HCT116 (cell line): ENCODE data around the gene NR1I3. TPM values are rescaled to one million over a fixed set of nuclear protein-coding genes. Genes with fewer than 3 reads are reported as not detected.

Experiments used
- ATAC-seq: fragments of 200-7000 bp; cut with Tn5 transposase; 2 replicates; pipeline ENCODE4 v1.9.1; 2020; ENCODE audit warnings: mild to moderate bottlenecking, moderate library complexity
- BruUV-seq: library from RNA; stranded (reverse); fragments of 400-500 nt; replicated peaks from 2 replicates; lab custom pipeline; 2021; lab: Mats Ljungman, UMichigan
- CTCF ChIA-PET: fragments of 300-600 bp; sonication (Branson Sonifier 250); formaldehyde crosslinking; loops from one replicate; lab custom pipeline; 2021; ENCODE audit warnings: antibody characterized with exemption; lab: Charles Lee
- POLR2A ChIA-PET: fragments of 300-600, 350-600 bp; sonication (Branson Sonifier 250); formaldehyde crosslinking; loops from one replicate; lab custom pipeline; 2021; ENCODE audit warnings: antibody characterized with exemption; lab: Charles Lee
- RAD21 ChIA-PET, 2 experiments: fragments of 300-600 bp; sonication (Branson Sonifier 250); formaldehyde crosslinking; loops; one replicate each; lab custom pipeline; 2023; ENCODE audit warnings: low total read pairs in 2 of 2; ENCODE audit not compliant: uncharacterized antibody in 2 of 2, unreplicated experiment in 2 of 2, low non-redundant PET in 1 of 2; lab: Charles Lee
- DNase-seq: peaks from one replicate; pipeline ENCODE4 v3.0.0-alpha.2; 2010; ENCODE audit warnings: low read depth, low spot score
- H2AFZ ChIP-seq: fragments of 200-600 bp; shearing (Covaris generic), sonication (generic); 2 replicates; pipeline ENCODE4 v1.6.1; 2017; ENCODE audit warnings: low read depth, mixed run types, mixed read lengths, antibody characterized with exemption, low read length; ENCODE audit not compliant: poor library complexity, severe bottlenecking
- H3K27ac ChIP-seq: 2 replicates; pipeline ENCODE4 v1.5.1; 2012; ENCODE audit warnings: low read depth, low read length
- H3K27me3 ChIP-seq: fragments of 200-600 bp; sonication (generic); 2 replicates; pipeline ENCODE4 v1.6.1; 2016; ENCODE audit warnings: mixed run types, low read length, mixed read lengths; ENCODE audit not compliant: insufficient read depth
- H3K36me3 ChIP-seq, 2 experiments: fragments of 200-500 bp in 1 of 2; fragments of 200-600 bp in 1 of 2; sonication (Bioruptor generic) in 1 of 2; sonication (generic) in 1 of 2; 2 replicates each; pipeline versions ENCODE4 v1.5.1 to v1.6.1; 2014 to 2016; ENCODE audit warnings: low read length in 2 of 2, inconsistent platforms in 1 of 2, mixed read lengths in 1 of 2, mixed run types in 1 of 2; ENCODE audit not compliant: insufficient read depth in 2 of 2, control insufficient read depth in 1 of 2
- H3K4me1 ChIP-seq, 2 experiments: fragments of 200-600 bp in 1 of 2; sonication (generic) in 1 of 2; 2 replicates each; pipeline versions ENCODE4 v1.5.1 to v1.6.1; 2012 to 2017; ENCODE audit warnings: low read length in 2 of 2, inconsistent platforms in 1 of 2, mild to moderate bottlenecking in 1 of 2, mixed read lengths in 1 of 2, mixed run types in 1 of 2, moderate library complexity in 1 of 2; ENCODE audit not compliant: insufficient read depth in 2 of 2, control insufficient read depth in 1 of 2
- H3K4me2 ChIP-seq: fragments of 200-600 bp; sonication (generic); 2 replicates; pipeline ENCODE4 v1.6.1; 2017; ENCODE audit warnings: mixed run types, low read length, mixed read lengths
- H3K4me3 ChIP-seq, 2 experiments: fragments of 200-600 bp in 1 of 2; sonication (generic) in 1 of 2; replicated peaks in 1 of 2; 2 replicates each; pipeline ENCODE4 v1.5.1; 2011 to 2016; ENCODE audit warnings: low read length in 2 of 2, control low read depth in 1 of 2, low read depth in 1 of 2, mild to moderate bottlenecking in 1 of 2, mixed read lengths in 1 of 2, mixed run types in 1 of 2
- H3K79me2 ChIP-seq: fragments of 200-600 bp; sonication (generic); 2 replicates; pipeline ENCODE4 v1.6.1; 2017; ENCODE audit warnings: mild to moderate bottlenecking, mixed run types, low read length, moderate library complexity, mixed read lengths; ENCODE audit not compliant: insufficient read depth
- H3K9ac ChIP-seq: fragments of 200-600 bp; sonication (generic); 2 replicates; pipeline ENCODE4 v1.6.1; 2016; ENCODE audit warnings: low read length, mixed read lengths
- H3K9me2 ChIP-seq: fragments of 200-600 bp; sonication (generic), shearing (Covaris generic); 2 replicates; pipeline ENCODE4 v1.6.1; 2017; ENCODE audit warnings: mixed run types, mild to moderate bottlenecking, moderate library complexity; ENCODE audit not compliant: insufficient read depth
- H3K9me3 ChIP-seq, 2 experiments: fragments of 200-500 bp in 1 of 2; fragments of 200-600 bp in 1 of 2; sonication (Bioruptor generic) in 1 of 2; sonication (generic) in 1 of 2; 2 replicates each; pipeline ENCODE4 v1.6.1; 2014 to 2017; ENCODE audit warnings: low read length in 2 of 2, mixed read lengths in 2 of 2, inconsistent platforms in 1 of 2, low read depth in 1 of 2, mild to moderate bottlenecking in 1 of 2, mixed run types in 1 of 2, moderate library complexity in 1 of 2; ENCODE audit not compliant: control insufficient read depth in 1 of 2, insufficient read depth in 1 of 2
- H4K20me1 ChIP-seq: fragments of 200-600 bp; sonication (generic), shearing (Covaris generic); 2 replicates; pipeline ENCODE4 v1.6.1; 2017; ENCODE audit warnings: mixed run types, mild to moderate bottlenecking, moderate library complexity; ENCODE audit not compliant: insufficient read depth
- ATF3 ChIP-seq: IDR thresholded peaks from 2 replicates; pipeline ENCODE4 v1.6.1; 2012
- CBX3 ChIP-seq: IDR thresholded peaks from 2 replicates; pipeline ENCODE4 v1.6.1; 2012; ENCODE audit warnings: low read depth
- CTCF ChIP-seq, 3 experiments: fragments of 200-600 bp in 1 of 3; sonication (generic) in 1 of 3; IDR thresholded peaks in 2 of 3; conservative IDR thresholded peaks in 1 of 3; 2 replicates each; pipeline ENCODE4 v1.5.1; 2012 to 2017; ENCODE audit warnings: low read depth in 2 of 3, low read length in 2 of 3, antibody characterized with exemption in 1 of 3, borderline replicate concordance in 1 of 3, control low read depth in 1 of 3, mild to moderate bottlenecking in 1 of 3, mixed read lengths in 1 of 3, mixed run types in 1 of 3, moderate library complexity in 1 of 3; ENCODE audit not compliant: insufficient read depth in 1 of 3
- EGR1 ChIP-seq: IDR thresholded peaks from 2 replicates; pipeline ENCODE4 v1.6.1; 2012; ENCODE audit warnings: low read depth
- FOSL1 ChIP-seq: IDR thresholded peaks from 2 replicates; pipeline ENCODE4 v1.6.1; 2012; ENCODE audit warnings: low read depth
- JUND ChIP-seq: IDR thresholded peaks from 2 replicates; pipeline ENCODE4 v1.6.1; 2012
- POLR2A ChIP-seq: IDR thresholded peaks from 2 replicates; pipeline ENCODE4 v1.7.0; 2011; ENCODE audit warnings: borderline replicate concordance; ENCODE audit not compliant: insufficient read depth, insufficient read length; ENCODE audit errors: extremely low read depth
- POLR2AphosphoS5 ChIP-seq: IDR thresholded peaks from 2 replicates; pipeline ENCODE4 v1.6.1; 2011; ENCODE audit warnings: mild to moderate bottlenecking, low read depth, low read length, moderate library complexity
- SRF ChIP-seq: IDR thresholded peaks from 2 replicates; pipeline ENCODE4 v1.6.1; 2012; ENCODE audit warnings: low read depth
- YY1 ChIP-seq: IDR thresholded peaks from 2 replicates; pipeline ENCODE4 v1.6.1; 2011; ENCODE audit warnings: low read length, low read depth, moderate library complexity, mild to moderate bottlenecking; ENCODE audit not compliant: insufficient replicate concordance; ENCODE audit errors: extremely low read depth
- ZBTB33 ChIP-seq: IDR thresholded peaks from 2 replicates; pipeline ENCODE4 v1.6.1; 2011; ENCODE audit warnings: mild to moderate bottlenecking, low read length, moderate library complexity; ENCODE audit not compliant: insufficient replicate concordance; ENCODE audit errors: extremely low read depth
- ZFX ChIP-seq: fragments of 450-650 bp; IDR thresholded peaks from 2 replicates; pipeline ENCODE4 v1.6.1; 2017
- intact Hi-C: fragments of 100-400 bp; cut with micrococcal nuclease; formaldehyde crosslinking; loops from 2 replicates; pipeline ENCODE4 v1.10.0; 2022
- total RNA-seq: library from RNA; stranded (reverse); gene quantifications from one replicate; pipeline ENCODE4 v1.2.1, GENCODE V29; 2021; ENCODE audit not compliant: unreplicated experiment
- TF ChIP-seq, protein P1 (sequence below): IDR thresholded peaks from 2 replicates; pipeline ENCODE4 v1.6.1; 2012; ENCODE audit warnings: low read depth

The NR1I3 gene
- total RNA-seq, 1 experiment from 2014 or later = not detected

DNA sequence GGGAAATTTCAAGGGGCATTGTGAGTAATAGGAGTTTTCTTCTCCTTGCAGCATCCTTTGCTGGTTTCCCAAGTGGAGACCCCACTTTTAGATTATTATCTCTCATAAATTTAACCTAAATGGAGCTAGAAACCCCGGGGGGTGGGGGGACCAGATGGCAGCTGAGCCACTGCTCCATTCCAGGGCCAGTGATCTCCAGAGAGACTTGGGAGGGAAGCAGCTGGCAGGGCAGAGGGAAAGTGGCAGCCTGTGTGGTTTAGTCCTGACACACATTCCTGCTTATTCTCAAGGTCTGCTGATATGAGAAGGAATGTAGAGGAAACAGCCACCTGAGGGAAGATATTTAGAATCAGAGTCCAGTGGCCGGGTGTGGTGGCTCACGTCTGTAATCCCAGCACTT is 36.9 kb upstream of the NR1I3 start (continued):
- TF ChIP-seq, protein P1, sequence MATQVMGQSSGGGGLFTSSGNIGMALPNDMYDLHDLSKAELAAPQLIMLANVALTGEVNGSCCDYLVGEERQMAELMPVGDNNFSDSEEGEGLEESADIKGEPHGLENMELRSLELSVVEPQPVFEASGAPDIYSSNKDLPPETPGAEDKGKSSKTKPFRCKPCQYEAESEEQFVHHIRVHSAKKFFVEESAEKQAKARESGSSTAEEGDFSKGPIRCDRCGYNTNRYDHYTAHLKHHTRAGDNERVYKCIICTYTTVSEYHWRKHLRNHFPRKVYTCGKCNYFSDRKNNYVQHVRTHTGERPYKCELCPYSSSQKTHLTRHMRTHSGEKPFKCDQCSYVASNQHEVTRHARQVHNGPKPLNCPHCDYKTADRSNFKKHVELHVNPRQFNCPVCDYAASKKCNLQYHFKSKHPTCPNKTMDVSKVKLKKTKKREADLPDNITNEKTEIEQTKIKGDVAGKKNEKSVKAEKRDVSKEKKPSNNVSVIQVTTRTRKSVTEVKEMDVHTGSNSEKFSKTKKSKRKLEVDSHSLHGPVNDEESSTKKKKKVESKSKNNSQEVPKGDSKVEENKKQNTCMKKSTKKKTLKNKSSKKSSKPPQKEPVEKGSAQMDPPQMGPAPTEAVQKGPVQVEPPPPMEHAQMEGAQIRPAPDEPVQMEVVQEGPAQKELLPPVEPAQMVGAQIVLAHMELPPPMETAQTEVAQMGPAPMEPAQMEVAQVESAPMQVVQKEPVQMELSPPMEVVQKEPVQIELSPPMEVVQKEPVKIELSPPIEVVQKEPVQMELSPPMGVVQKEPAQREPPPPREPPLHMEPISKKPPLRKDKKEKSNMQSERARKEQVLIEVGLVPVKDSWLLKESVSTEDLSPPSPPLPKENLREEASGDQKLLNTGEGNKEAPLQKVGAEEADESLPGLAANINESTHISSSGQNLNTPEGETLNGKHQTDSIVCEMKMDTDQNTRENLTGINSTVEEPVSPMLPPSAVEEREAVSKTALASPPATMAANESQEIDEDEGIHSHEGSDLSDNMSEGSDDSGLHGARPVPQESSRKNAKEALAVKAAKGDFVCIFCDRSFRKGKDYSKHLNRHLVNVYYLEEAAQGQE = no peak
- no peak for TF ChIP-seq CTCF (IDR thresholded peaks at IDR 0.05 in 2 of 3, conservative IDR thresholded peaks at IDR 0.05 in 1 of 3; ENCODE audit: borderline replicate concordance in 1 of 3, insufficient read depth in 1 of 3, low read depth in 2 of 3, low read length in 2 of 3)

DNA sequence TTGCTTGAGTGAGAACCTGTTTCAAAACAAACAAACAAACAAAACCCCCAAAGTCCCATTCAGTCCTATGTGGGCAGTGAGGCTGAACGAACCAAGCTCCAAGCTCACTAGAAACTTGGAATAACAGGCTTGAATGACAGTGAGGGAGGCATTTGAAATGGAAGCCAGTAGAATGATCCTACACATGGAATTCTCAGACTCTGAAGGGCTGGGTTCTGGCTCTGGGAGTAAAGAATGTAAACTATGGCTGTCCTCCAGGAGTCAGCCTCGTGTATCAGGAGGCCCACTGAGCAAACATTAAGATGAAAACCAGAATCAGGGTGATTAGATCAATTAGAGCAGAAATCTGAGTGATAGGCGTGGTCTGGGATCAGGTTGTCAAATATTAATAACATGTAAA is 35.4 kb upstream of the NR1I3 start:
- no peaks in the 10 kb centered on the region for H4K20me1 ChIP-seq
- ChIA-PET POLR2A (no interaction called here), RAD21 (no interaction called here), CTCF (interaction anchor here (1.3 kb wide), 1 partner anchor 32 kb away, joined by 4 read pairs; no protein-coding TSS in a partner anchor)
- no peak overlapping the region for H3K9ac ChIP-seq
- no peak overlapping the region for H2AFZ ChIP-seq
- no peak overlapping the region for H3K4me2 ChIP-seq
- no peak overlapping the region for H3K27ac ChIP-seq
- no peaks in the 10 kb centered on the region for H3K9me3 ChIP-seq
- intact Hi-C loops = no loop called here
- ATAC-seq (no peak), DNase-seq (no peak)
- 0 out of 2 replicates have a peak, but pooled peaks cover 6% of the 10 kb centered on the region for H3K27me3 ChIP-seq
- no peaks in the 10 kb centered on the region for H3K4me1 ChIP-seq
- H3K9me2 ChIP-seq = no peaks in the 10 kb centered on the region
- no peaks in the 10 kb centered on the region for H3K79me2 ChIP-seq
- no TSS peak for BruUV-seq
- no peaks in the 10 kb centered on the region for H3K36me3 ChIP-seq
- H3K4me3 ChIP-seq = no peak overlapping the region
- TF ChIP-seq ZFX = no peak
- TF ChIP-seq CTCF (IDR thresholded peaks at IDR 0.05 in 2 of 3, conservative IDR thresholded peaks at IDR 0.05 in 1 of 3; ENCODE audit: borderline replicate concordance in 1 of 3, insufficient read depth in 1 of 3, low read depth in 2 of 3, low read length in 2 of 3) = no peak
- no peak for TF ChIP-seq JUND
- no peak for TF ChIP-seq ZBTB33
- no peak for TF ChIP-seq POLR2AphosphoS5
- no peak for TF ChIP-seq FOSL1
- no peak for TF ChIP-seq ATF3
- TF ChIP-seq YY1 = no peak
- no peak for TF ChIP-seq EGR1
- no peak for TF ChIP-seq CBX3
- no peak for TF ChIP-seq SRF
- no peak for TF ChIP-seq POLR2A
